CD4-positive, alpha-beta T cell treated with Interferon alpha-2 for 1 hour (primary cell): ENCODE measurements around the gene PACSIN1.

ENCODE experiments used
- DNase-seq, 2 donors: peaks; one replicate each; pipeline ENCODE4 v3.0.0-alpha.2; 2020 to 2022

Gene PACSIN1

GRCh38 chr6:34528996-34529664, 63.3 kb downstream of the PACSIN1 start:
- DNase-seq: no peak

- no peak for DNase-seq
Measured at GRCh38 chr6:34529665-34530327, 63.9 kb downstream of the PACSIN1 start.

DNA sequence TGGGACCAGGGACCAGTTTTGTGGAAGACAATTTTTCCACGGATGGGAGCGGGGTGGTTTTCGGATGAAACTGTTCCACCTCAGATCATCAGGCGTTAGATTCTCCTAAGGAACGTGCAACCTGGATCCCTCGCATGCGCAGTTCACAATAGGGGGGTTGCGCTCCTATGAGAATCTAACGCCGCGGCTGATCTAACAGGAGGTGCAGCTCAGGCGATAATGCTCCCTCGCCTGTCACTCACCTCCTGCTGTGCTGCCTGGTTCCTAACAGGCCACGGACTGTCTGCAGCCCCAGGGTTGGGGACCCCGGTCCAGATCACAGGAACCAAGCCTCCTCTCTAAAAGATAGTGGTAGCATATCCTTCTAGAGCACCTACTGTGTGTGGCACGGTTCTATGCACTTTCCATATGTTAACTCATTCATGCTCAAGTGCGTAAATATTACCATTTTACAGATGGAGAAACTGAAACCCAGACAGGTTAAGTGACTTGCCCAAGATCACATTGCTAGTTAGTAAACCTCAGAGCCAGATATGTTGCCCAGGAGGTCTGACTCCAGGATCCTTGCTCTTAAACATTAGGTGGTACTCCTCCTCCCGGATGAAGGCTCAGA, 65.0 kb downstream of the PACSIN1 start:
- no peak for DNase-seq

- DNase-seq: peak; percentile 33 to 65
Measured at GRCh38 chr6:34531580-34532201, 65.8 kb downstream of the PACSIN1 start.

- DNase-seq: no peak
Measured at GRCh38 chr6:34532230-34532629, 66.4 kb downstream of the PACSIN1 start.

GRCh38 chr6:34534146-34534545, 68.3 kb downstream of the PACSIN1 start:
- no peak for DNase-seq

- DNase-seq: no peak
Measured at GRCh38 chr6:34534656-34535055, 68.8 kb downstream of the PACSIN1 start.

- no peak for DNase-seq
Measured at GRCh38 chr6:34535199-34535598, 69.3 kb downstream of the PACSIN1 start.

- no peak for DNase-seq
Measured at GRCh38 chr6:34535646-34536045, 69.8 kb downstream of the PACSIN1 start.

DNA sequence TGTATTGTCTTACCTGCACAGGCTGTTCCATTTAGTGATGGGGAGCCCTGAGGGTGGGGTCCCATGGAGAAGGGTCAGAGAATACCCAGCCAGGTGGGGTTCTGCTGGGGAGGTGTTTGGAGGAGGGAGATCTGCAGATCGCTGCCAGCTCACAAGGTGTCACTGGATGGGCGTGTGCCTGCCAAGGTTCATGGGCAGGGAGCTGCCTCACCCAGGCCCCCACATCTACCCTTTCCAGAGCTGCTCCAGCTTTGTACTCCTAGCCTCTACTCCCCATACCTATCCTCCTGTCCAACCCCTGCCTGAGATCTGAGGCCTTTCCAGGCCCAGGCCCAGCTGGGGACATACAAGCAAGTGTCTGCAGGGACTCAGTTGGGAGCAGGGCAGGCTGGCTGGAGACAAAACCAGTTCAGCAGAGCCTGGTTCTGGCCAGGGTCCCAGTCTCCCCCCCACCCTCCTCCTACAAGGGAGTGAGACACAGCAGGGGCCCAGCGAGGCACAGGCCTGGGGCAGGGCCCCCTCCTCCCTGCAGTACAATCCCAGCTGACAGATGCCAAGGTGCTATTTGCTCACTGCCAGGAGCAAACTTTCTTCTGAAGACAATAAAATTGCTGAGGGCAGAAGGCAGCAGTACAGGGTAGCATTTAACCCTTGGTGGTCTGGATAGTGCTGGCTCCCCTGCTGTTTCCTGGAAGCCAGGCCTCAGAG, 70.5 kb downstream of the PACSIN1 start:
- no peak for DNase-seq

- DNase-seq: no peak
Measured at GRCh38 chr6:34536959-34537848, 71.3 kb downstream of the PACSIN1 start.

DNA sequence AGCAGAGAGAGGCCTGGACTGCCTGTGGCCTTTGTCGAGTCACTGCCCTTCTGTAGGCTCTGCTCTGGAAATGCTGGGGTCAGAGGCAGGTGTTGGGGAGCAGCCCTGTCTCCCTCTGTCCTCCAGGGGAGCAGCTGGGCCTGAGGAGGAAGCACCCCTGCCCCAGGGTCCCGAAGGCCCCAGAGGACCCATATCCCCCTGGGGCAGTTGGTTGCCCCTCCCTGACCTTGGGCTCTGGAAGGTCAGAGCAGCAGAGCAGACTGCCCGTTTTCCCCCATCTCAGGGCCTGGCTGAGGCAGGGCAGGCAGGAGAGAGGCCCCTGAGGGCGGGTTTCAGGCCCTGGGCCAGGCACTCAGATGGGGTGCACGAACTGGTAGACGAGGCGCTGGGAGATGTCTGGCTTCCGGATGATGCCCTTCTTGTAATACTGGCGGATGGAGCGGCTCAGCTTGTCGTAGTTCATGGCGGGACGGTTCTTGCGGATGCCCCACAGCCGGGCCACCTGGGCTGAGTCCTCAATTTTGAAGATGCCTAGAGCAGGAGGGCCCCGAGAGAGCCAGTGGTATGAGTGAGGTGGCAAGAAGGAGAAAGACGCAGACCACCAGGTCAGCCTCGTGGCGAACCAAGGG, 72.2 kb downstream of the PACSIN1 start:
- no peak for DNase-seq

DNA sequence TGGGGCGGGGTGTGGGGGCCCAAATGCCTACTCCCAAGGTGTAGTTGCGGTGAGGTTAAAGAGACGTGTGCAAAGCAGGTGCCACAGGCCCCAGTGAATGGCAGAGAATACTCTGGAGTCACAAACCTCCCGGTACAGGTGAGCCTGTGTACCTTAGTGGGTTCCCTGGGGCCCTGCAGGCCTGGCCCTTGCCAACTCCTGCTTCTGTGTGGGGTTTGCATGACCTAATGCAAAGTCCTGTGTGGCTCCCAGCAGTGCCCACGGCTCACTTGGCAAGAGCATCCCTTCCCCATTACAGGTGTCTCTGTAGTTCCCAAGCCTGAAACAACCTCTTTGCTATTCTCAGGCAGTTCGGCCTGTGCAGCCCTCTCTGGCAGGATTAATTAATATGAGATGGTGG, 72.7 kb downstream of the PACSIN1 start:
- no peak for DNase-seq

GRCh38 chr6:34539181-34539580, 73.3 kb downstream of the PACSIN1 start:
- no peak for DNase-seq

- no peak for DNase-seq
Measured at GRCh38 chr6:34540222-34540621, 74.3 kb downstream of the PACSIN1 start.

- no peak for DNase-seq
Measured at GRCh38 chr6:34540841-34541240, 75.0 kb downstream of the PACSIN1 start.

DNA sequence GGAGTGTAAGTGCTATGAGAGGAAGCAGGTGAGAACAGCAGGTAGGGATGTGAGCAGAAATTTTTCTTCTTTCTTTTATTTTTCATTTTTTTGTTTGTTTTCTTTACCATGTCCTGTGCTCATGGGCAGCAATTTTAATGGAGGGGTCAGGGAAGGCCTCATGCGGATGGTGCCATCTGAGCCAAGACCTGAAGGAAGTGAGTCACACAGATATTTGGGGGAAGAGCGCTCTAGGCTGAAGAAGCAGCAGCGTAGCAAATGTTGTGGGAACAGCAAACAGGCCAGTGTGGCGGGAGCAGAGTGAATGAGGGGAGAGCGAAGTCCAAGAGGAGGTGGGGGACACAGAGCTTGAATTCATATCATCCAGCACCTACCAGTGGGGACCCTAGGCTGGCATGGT, 77.5 kb downstream of the PACSIN1 start:
- no peak for DNase-seq

GRCh38 chr6:34544052-34544604, 78.3 kb downstream of the PACSIN1 start:
- DNase-seq: no peak

- DNase-seq: no peak
Measured at GRCh38 chr6:34544776-34545471, 79.0 kb downstream of the PACSIN1 start.

- DNase-seq: no peak
Measured at GRCh38 chr6:34546551-34547321, 80.9 kb downstream of the PACSIN1 start.
